C4-2B (cell line): ENCODE data around the gene IL18RAP.

ENCODE experiments used
- H3K27ac ChIP-seq: fragments of 450-650 bp; 2 replicates; pipeline ENCODE4 v1.5.1; 2017
- ZFX ChIP-seq: fragments of 450-650 bp; IDR thresholded peaks from 2 replicates; pipeline ENCODE4 v1.6.1; 2017
- TF ChIP-seq, protein P1 (sequence below): fragments of 450-650 bp; conservative IDR thresholded peaks from 2 replicates; pipeline ENCODE4 v1.5.1; 2017; ENCODE audit warnings: mild to moderate bottlenecking

The IL18RAP gene

GRCh38 chr2:102434655-102435381, 11.9 kb downstream of the IL18RAP start:
- H3K27ac ChIP-seq = no peak overlapping the region
- no peak for TF ChIP-seq ZFX
- TF ChIP-seq, protein P1, sequence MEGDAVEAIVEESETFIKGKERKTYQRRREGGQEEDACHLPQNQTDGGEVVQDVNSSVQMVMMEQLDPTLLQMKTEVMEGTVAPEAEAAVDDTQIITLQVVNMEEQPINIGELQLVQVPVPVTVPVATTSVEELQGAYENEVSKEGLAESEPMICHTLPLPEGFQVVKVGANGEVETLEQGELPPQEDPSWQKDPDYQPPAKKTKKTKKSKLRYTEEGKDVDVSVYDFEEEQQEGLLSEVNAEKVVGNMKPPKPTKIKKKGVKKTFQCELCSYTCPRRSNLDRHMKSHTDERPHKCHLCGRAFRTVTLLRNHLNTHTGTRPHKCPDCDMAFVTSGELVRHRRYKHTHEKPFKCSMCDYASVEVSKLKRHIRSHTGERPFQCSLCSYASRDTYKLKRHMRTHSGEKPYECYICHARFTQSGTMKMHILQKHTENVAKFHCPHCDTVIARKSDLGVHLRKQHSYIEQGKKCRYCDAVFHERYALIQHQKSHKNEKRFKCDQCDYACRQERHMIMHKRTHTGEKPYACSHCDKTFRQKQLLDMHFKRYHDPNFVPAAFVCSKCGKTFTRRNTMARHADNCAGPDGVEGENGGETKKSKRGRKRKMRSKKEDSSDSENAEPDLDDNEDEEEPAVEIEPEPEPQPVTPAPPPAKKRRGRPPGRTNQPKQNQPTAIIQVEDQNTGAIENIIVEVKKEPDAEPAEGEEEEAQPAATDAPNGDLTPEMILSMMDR = no peak

DNA sequence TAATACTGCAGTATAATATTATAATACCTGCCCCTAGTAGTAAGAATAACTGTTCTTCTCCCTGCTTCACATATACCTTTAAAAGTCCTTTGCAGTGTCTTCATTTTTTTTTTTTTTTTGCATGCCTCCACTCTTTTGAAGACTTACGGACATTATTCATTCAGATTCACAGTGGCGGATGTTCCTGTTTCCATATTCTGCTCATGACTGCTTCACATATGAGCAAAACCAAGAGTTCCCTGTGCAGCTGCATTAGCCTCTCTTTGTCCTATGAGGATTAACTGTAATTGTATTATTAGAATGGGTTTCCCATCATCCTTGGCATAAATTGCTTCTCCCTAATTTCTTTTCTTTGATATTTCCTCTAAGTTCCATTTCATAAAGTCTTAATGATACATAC, 12.8 kb downstream of the IL18RAP start:
- no peak overlapping the region for H3K27ac ChIP-seq
- TF ChIP-seq ZFX = no peak
- TF ChIP-seq, protein P1 = no peak

GRCh38 chr2:102436323-102436722, 13.4 kb downstream of the IL18RAP start:
- no peak overlapping the region for H3K27ac ChIP-seq
- TF ChIP-seq, protein P1 = no peak
- no peak for TF ChIP-seq ZFX

GRCh38 chr2:102437122-102437521, 14.2 kb downstream of the IL18RAP start:
- no peak for TF ChIP-seq ZFX
- TF ChIP-seq, protein P1 = no peak
- no peak overlapping the region for H3K27ac ChIP-seq

DNA sequence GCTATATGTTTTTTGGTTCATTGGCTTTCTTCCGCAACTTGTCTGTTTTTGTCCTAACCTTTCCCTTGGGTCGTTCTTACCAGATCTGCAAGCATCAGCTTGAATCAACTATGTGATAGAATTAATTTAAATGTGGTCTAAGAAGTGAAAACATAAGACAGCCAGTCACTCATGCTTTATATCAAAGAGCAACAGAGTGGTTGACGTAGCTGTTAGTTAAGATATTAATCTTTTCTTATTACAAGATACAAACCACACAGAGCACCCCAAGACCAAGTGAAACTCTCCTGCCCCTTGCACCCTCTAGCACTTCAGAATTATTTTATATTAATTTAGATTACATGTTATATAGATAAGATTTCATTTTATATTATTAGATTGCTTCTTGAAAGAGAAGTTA, 15.2 kb downstream of the IL18RAP start:
- TF ChIP-seq, protein P1 = no peak
- no peak for TF ChIP-seq ZFX
- no peak overlapping the region for H3K27ac ChIP-seq

GRCh38 chr2:102438578-102438977, 15.6 kb downstream of the IL18RAP start:
- H3K27ac ChIP-seq = no peak overlapping the region
- TF ChIP-seq ZFX = no peak
- TF ChIP-seq, protein P1 = no peak

DNA sequence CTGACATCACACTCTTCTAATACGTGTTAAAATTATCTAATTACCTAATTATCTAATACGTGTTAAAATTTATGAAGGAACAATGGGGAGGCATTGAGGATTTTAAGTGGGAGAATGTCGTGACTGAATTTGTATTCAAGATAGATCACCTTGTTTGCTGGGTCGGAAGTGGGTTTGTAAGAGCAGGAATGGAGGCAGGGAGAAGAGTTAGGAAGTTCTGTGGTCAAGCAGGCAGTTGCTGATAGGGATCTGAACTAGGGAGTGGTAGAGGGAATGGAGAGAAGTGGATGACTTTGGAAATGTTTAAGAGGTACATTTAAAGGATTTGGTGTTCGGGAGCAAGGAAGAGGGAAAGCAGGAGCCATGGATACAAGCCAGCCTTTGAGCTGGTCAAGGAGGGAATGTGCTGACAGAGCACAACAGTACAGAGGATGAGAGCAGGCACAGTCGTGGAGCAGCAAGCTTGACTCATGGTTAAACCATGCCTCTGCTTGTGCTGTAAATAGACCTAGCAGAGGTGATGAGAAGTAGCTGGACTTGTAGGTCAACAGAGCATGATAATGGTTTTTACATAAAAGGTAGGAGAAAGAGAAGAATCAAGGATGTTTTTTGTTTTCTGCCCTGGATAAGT, 16.2 kb downstream of the IL18RAP start:
- no peak overlapping the region for H3K27ac ChIP-seq
- no peak for TF ChIP-seq ZFX
- TF ChIP-seq, protein P1 = no peak
